AG04450 (cell line): ENCODE results near the gene ZBTB32. TPM values are rescaled to one million over a fixed set of nuclear protein-coding genes. Genes with fewer than 3 reads are reported as not detected.

Experiments used
- CTCF ChIA-PET: fragments of 300-600, 350-600 bp; formaldehyde crosslinking; extraction: SDS; loops from one replicate; lab custom pipeline; 2022; ENCODE audit warnings: antibody characterized with exemption, inconsistent platforms; lab: Charles Lee
- POLR2A ChIA-PET: fragments of 350-600 bp; formaldehyde crosslinking; extraction: SDS; loops from one replicate; lab custom pipeline; 2021; ENCODE audit warnings: antibody characterized with exemption, inconsistent platforms; lab: Yijun Ruan, JAX
- DNase-seq: peaks from one replicate; pipeline ENCODE4 v3.0.0-alpha.2; 2011; ENCODE audit warnings: low read depth, low spot score
- H3K27ac ChIP-seq: one replicate; pipeline ENCODE4 v1.5.1; 2012; ENCODE audit warnings: low read depth, low read length, control low read depth
- H3K27me3 ChIP-seq: one replicate; pipeline ENCODE4 v1.6.0; 2012; ENCODE audit warnings: low read length; ENCODE audit not compliant: control insufficient read depth, insufficient read depth
- H3K4me3 ChIP-seq: 2 replicates; pipeline ENCODE4 v1.5.1; 2011; ENCODE audit warnings: mild to moderate bottlenecking, low read depth, low read length, control low read depth
- H3K9me3 ChIP-seq: 2 replicates; pipeline ENCODE4 v1.5.1; 2012; ENCODE audit warnings: low read length; ENCODE audit not compliant: control insufficient read depth, insufficient read depth
- CTCF ChIP-seq: IDR thresholded peaks from 2 replicates; pipeline ENCODE4 v1.5.1; 2011; ENCODE audit warnings: low read depth, low read length, control low read depth, inconsistent platforms
- polyA plus RNA-seq: library from polyadenylated mRNA; depleted of rRNA; stranded (reverse); fragments of >200 nt; gene quantifications from 2 replicates; pipeline ENCODE4 v1.2.3, GENCODE V29; 2011

Gene ZBTB32
- polyA plus RNA-seq, 1 experiment: not detected

GRCh38 chr19:35693422-35693821 lies 10.9 kb upstream of the ZBTB32 start:
- CTCF ChIA-PET: interaction anchor here (0.9 to 3.2 kb wide), 12 partner anchors 9 to 203 kb away, joined by 3 to 23 read pairs (median 4); partner anchors contain the start of gene LIN37
- Histone ChIP-seq H3K27ac (no peak overlapping the region), H3K4me3 (no peak overlapping the region), H3K27me3 (peaks cover 4% of the 10 kb centered on the region), H3K9me3 (no peaks in the 10 kb centered on the region)
- no peak for TF ChIP-seq CTCF
- POLR2A ChIA-PET: no interaction called here
- no peak for DNase-seq

- DNase-seq: peak; percentile 54
- ChIA-PET POLR2A (no interaction called here), CTCF (interaction anchor here (0.8 to 3.2 kb wide), 14 partner anchors 9 to 126 kb away, joined by 3 to 22 read pairs (median 4); partner anchors contain the start of genes LIN37, PSENEN and U2AF1L4)
- TF ChIP-seq CTCF: peak; percentile 99
- Histone ChIP-seq H3K27me3 (peaks cover 4% of the 10 kb centered on the region), H3K4me3 (no peak overlapping the region), H3K9me3 (no peaks in the 10 kb centered on the region), H3K27ac (no peak overlapping the region)
Observed at GRCh38 chr19:35693835-35694599, 10.3 kb upstream of the ZBTB32 start.

DNA sequence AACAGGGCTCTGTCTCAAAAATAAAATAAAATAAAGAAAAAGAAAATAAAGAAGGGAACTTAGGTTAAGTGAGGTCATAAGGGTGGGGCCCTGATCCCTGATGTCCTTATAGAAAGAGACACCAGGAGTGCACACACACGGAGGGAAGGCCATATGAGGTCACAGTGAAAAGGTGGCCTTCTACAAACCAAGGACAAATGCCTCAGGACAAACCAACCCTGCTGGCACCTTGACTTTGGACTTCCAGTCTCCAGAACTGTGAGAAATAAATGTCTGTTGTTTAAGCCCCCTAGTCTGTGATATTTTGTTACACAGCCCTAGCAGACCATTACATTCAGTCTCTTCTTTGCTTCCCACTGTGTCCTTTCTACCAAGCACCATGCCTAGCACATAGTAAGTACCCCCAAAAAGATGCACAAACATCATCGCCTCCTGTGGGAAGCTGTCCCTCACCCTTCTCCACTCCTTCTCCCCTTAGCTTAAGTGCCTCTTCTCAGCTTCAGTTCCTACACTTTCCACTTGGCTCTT lies 8.4 kb upstream of the ZBTB32 start:
- no peak for TF ChIP-seq CTCF
- DNase-seq: no peak
- ChIA-PET CTCF (interaction anchor here (0.8 to 1.5 kb wide), 2 partner anchors 12 to 123 kb away, joined by 4 to 5 read pairs; no protein-coding TSS in a partner anchor), POLR2A (no interaction called here)
- Histone ChIP-seq H3K4me3 (no peak overlapping the region), H3K9me3 (no peaks in the 10 kb centered on the region), H3K27me3 (peaks cover 4% of the 10 kb centered on the region), H3K27ac (no peak overlapping the region)

- no peaks in the 10 kb centered on the region for H3K9me3 ChIP-seq
- no peak for DNase-seq
- peaks cover 4% of the 10 kb centered on the region for H3K27me3 ChIP-seq
- ChIA-PET POLR2A (no interaction called here), CTCF (interaction anchor here (0.8 to 1.5 kb wide), 2 partner anchors 11 to 122 kb away, joined by 4 to 5 read pairs; no protein-coding TSS in a partner anchor)
- H3K4me3 ChIP-seq: no peak overlapping the region
- no peak for TF ChIP-seq CTCF
- H3K27ac ChIP-seq: no peak overlapping the region
Observed at GRCh38 chr19:35696835-35697234, 7.5 kb upstream of the ZBTB32 start.
